Activated CD8-positive, alpha-beta memory T cell treated with anti-CD3 and anti-CD28 coated beads for 48 hours (primary cell): ENCODE results near the gene CLEC4E.
"Not testable (repeated sequence)": the region's sequence is repeated elsewhere in the genome, so short reads cannot be mapped to it uniquely, and the experiment has no call there.

Experiments
- DNase-seq, 3 experiments: peaks; one replicate each; pipeline ENCODE4 v3.0.0-alpha.2; 2020; ENCODE audit warnings: low read depth in 2 of 3, low spot score in 2 of 3

The CLEC4E gene

GRCh38 chr12:8540831-8541230, at the start of gene CLEC4E:
TSS of gene CLEC4E (minus strand) at chr12:8540905. CDS start at chr12:8540797, 108 bp downstream.
- not testable (repeated sequence) for DNase-seq

- no peak for DNase-seq
Observed at GRCh38 chr12:8589679-8590078, 49.0 kb upstream of the CLEC4E start.

- not testable (repeated sequence) for DNase-seq
Observed at GRCh38 chr12:8584478-8584877, 43.8 kb upstream of the CLEC4E start.

- no peak for DNase-seq
Observed at GRCh38 chr12:8584004-8584403, 43.3 kb upstream of the CLEC4E start.

- no peak for DNase-seq
Observed at GRCh38 chr12:8581098-8581784, 40.5 kb upstream of the CLEC4E start.

GRCh38 chr12:8577879-8578278, 37.2 kb upstream of the CLEC4E start:
- no peak for DNase-seq

GRCh38 chr12:8572507-8572906, 31.8 kb upstream of the CLEC4E start:
- DNase-seq = no peak

- DNase-seq = no peak
Observed at GRCh38 chr12:8566525-8566924, 25.8 kb upstream of the CLEC4E start.

- not testable (repeated sequence) for DNase-seq
Observed at GRCh38 chr12:8566052-8566451, 25.3 kb upstream of the CLEC4E start.

GRCh38 chr12:8564656-8565055, 24.0 kb upstream of the CLEC4E start:
- DNase-seq = no peak

GRCh38 chr12:8563356-8563755, 22.7 kb upstream of the CLEC4E start:
- DNase-seq = no peak

GRCh38 chr12:8562310-8562709, 21.6 kb upstream of the CLEC4E start:
- no peak for DNase-seq

- no peak for DNase-seq
Observed at GRCh38 chr12:8561011-8561410, 20.3 kb upstream of the CLEC4E start.

GRCh38 chr12:8559676-8560075, 19.0 kb upstream of the CLEC4E start:
- no peak for DNase-seq

- DNase-seq = no peak
Observed at GRCh38 chr12:8556531-8557097, 15.9 kb upstream of the CLEC4E start.

- no peak for DNase-seq
Observed at GRCh38 chr12:8554451-8555195, 13.9 kb upstream of the CLEC4E start.

GRCh38 chr12:8553088-8553627, 12.5 kb upstream of the CLEC4E start:
- no peak for DNase-seq

GRCh38 chr12:8549381-8549780, 8.7 kb upstream of the CLEC4E start:
- no peak for DNase-seq

- DNase-seq = no peak
Observed at GRCh38 chr12:8548192-8548591, 7.5 kb upstream of the CLEC4E start.

GRCh38 chr12:8547645-8548044, 6.9 kb upstream of the CLEC4E start:
- DNase-seq = no peak

GRCh38 chr12:8546591-8546990, 5.9 kb upstream of the CLEC4E start:
- no peak for DNase-seq

- peak; percentile 8 to 45 (median 25) for DNase-seq
Observed at GRCh38 chr12:8544295-8544694, 3.6 kb upstream of the CLEC4E start.
